DOHH2 (cell line): ENCODE results near the gene EME2.
A peak's percentile ranks its signal among the peaks of the same experiment; 100 is the strongest.

Experiments used
- H3F3A ChIP-seq: fragments of 200-600 bp; sonication (generic), shearing (Covaris generic); 2 replicates; pipeline ENCODE4 v1.6.0; 2016; ENCODE audit warnings: antibody characterized with exemption, mild to moderate bottlenecking; ENCODE audit not compliant: control insufficient read depth, insufficient read depth
- H3K27ac ChIP-seq: fragments of 200-600 bp; sonication (generic); 2 replicates; pipeline ENCODE4 v1.5.1; 2014; ENCODE audit warnings: low read depth, mild to moderate bottlenecking, low read length, moderate library complexity
- H3K27me3 ChIP-seq: fragments of 200-600 bp; sonication (generic); 2 replicates; pipeline ENCODE4 v1.6.1; 2014; ENCODE audit warnings: mild to moderate bottlenecking, low read length, mixed read lengths; ENCODE audit not compliant: control insufficient read depth
- H3K36me3 ChIP-seq: fragments of 200-600 bp; sonication (generic); 2 replicates; pipeline ENCODE4 v1.6.1; 2014; ENCODE audit warnings: mild to moderate bottlenecking, low read length, moderate library complexity, mixed read lengths; ENCODE audit not compliant: control insufficient read depth
- H3K4me1 ChIP-seq: fragments of 200-600 bp; sonication (generic); 2 replicates; pipeline ENCODE4 v1.6.1; 2014; ENCODE audit warnings: mild to moderate bottlenecking, low read length, mixed read lengths; ENCODE audit not compliant: control insufficient read depth
- H3K4me2 ChIP-seq: fragments of 200-600 bp; sonication (generic); 2 replicates; pipeline ENCODE4 v1.6.0; 2014; ENCODE audit warnings: mild to moderate bottlenecking, low read length, moderate library complexity
- H3K4me3 ChIP-seq: fragments of 200-600 bp; sonication (generic); 2 replicates; pipeline ENCODE4 v1.5.1; 2014; ENCODE audit warnings: mild to moderate bottlenecking, low read length, mixed read lengths
- H3K79me2 ChIP-seq: fragments of 200-600 bp; sonication (generic); 2 replicates; pipeline ENCODE4 v1.6.1; 2014; ENCODE audit warnings: mild to moderate bottlenecking, low read length, mixed read lengths; ENCODE audit not compliant: control insufficient read depth
- H3K9me2 ChIP-seq: fragments of 200-600 bp; sonication (generic); replicated peaks from 2 replicates; pipeline ENCODE4 v1.6.1; 2014; ENCODE audit warnings: mild to moderate bottlenecking, low read length, mixed read lengths; ENCODE audit not compliant: control insufficient read depth
- H3K9me3 ChIP-seq: fragments of 200-600 bp; sonication (generic); 2 replicates; pipeline ENCODE4 v1.6.1; 2014; ENCODE audit warnings: antibody characterized with exemption, low read length, mixed read lengths; ENCODE audit not compliant: control insufficient read depth, insufficient read depth
- H4K20me1 ChIP-seq: fragments of 200-600 bp; sonication (generic); 2 replicates; pipeline ENCODE4 v1.6.0; 2014; ENCODE audit warnings: low read depth, mild to moderate bottlenecking, antibody characterized with exemption, low read length, moderate library complexity; ENCODE audit not compliant: control insufficient read depth, insufficient read depth
- CTCF ChIP-seq: fragments of 200-600 bp; sonication (generic); IDR thresholded peaks from one replicate; pipeline ENCODE4 v1.5.1; 2014; ENCODE audit warnings: antibody characterized with exemption, mild to moderate bottlenecking, low read depth, low read length; ENCODE audit not compliant: poor library complexity, severe bottlenecking
- EZH2phosphoT487 ChIP-seq: fragments of 200-600 bp; sonication (generic); IDR thresholded peaks from 2 replicates; pipeline ENCODE4 v1.6.1; 2017; ENCODE audit warnings: borderline replicate concordance, mild to moderate bottlenecking, antibody characterized with exemption, low read length, moderate library complexity, mixed read lengths

The EME2 gene

GRCh38 chr16:1774448-1774780 is 1.8 kb downstream of the EME2 start:
- H3F3A ChIP-seq = peaks cover 15% of the 10 kb centered on the region
- H4K20me1 ChIP-seq = no peaks in the 10 kb centered on the region

GRCh38 chr16:1775006-1775845 is 2.6 kb downstream of the EME2 start:
- H3K4me1 ChIP-seq = peaks cover 19% of the 10 kb centered on the region
- peaks cover 52% of the 10 kb centered on the region for H3K79me2 ChIP-seq
- no peak overlapping the region for H3K27ac ChIP-seq
- no peak overlapping the region for H3K4me3 ChIP-seq
- peaks cover 60% of the 10 kb centered on the region for H3K36me3 ChIP-seq
- no peak for TF ChIP-seq EZH2phosphoT487
- no peak for TF ChIP-seq CTCF
- H3K9me3 ChIP-seq = no peaks in the 10 kb centered on the region
- H3K27me3 ChIP-seq = no peaks in the 10 kb centered on the region
- no peaks in the 10 kb centered on the region for H3K9me2 ChIP-seq
- H3K4me2 ChIP-seq = peak overlapping the region; percentile 96; the same call in 1 of the 2 replicates
- H3F3A ChIP-seq = peaks cover 11% of the 10 kb centered on the region
- H4K20me1 ChIP-seq = no peaks in the 10 kb centered on the region

More at GRCh38 chr16:1774448-1774780, 1.8 kb downstream of the EME2 start:
- no peaks in the 10 kb centered on the region for H3K27me3 ChIP-seq
- H3K9me3 ChIP-seq = no peaks in the 10 kb centered on the region
- H3K4me3 ChIP-seq = peak overlapping the region; percentile 99
- peak overlapping the region; percentile 96 for H3K4me2 ChIP-seq
- peaks cover 65% of the 10 kb centered on the region for H3K36me3 ChIP-seq
- no peaks in the 10 kb centered on the region for H3K9me2 ChIP-seq
- H3K27ac ChIP-seq = no peak overlapping the region
- TF ChIP-seq CTCF (no peak), EZH2phosphoT487 (no peak)
- H3K79me2 ChIP-seq = peaks cover 53% of the 10 kb centered on the region
- peaks cover 23% of the 10 kb centered on the region for H3K4me1 ChIP-seq

GRCh38 chr16:1775846-1776671 is 3.4 kb downstream of the EME2 start:
- peaks cover 46% of the 10 kb centered on the region for H3K79me2 ChIP-seq
- H3K9me2 ChIP-seq = no peaks in the 10 kb centered on the region
- H3K9me3 ChIP-seq = no peaks in the 10 kb centered on the region
- H3K4me3 ChIP-seq = no peak overlapping the region
- peaks cover 14% of the 10 kb centered on the region for H3K4me1 ChIP-seq
- H3K27ac ChIP-seq = no peak overlapping the region
- TF ChIP-seq EZH2phosphoT487 (no peak), CTCF (no peak)
- H3K27me3 ChIP-seq = no peaks in the 10 kb centered on the region
- H3K4me2 ChIP-seq = no peak overlapping the region
- H4K20me1 ChIP-seq = no peaks in the 10 kb centered on the region
- H3F3A ChIP-seq = peaks cover 8% of the 10 kb centered on the region; the same call in 1 of the 2 replicates
- H3K36me3 ChIP-seq = peaks cover 56% of the 10 kb centered on the region
